GM18907 (cell line): Measurements from ENCODE around the gene DOCK3.
"Not testable (repeated sequence)": the region's sequence is repeated elsewhere in the genome, so short reads cannot be mapped to it uniquely, and the experiment has no call there.

Experiments used
- ATAC-seq: cut with Tn5 transposase; IDR thresholded peaks from one replicate; pipeline ENCODE4 v1.9.1; 2021; ENCODE audit warnings: mild to moderate bottlenecking, moderate library complexity; ENCODE audit not compliant: unreplicated experiment

Gene DOCK3

GRCh38 chr3:50673931-50674330, 796 bp upstream of the DOCK3 start:
- ATAC-seq, result no peak

GRCh38 chr3:50675179-50676030, 678 bp downstream of the DOCK3 start:
- ATAC-seq, result no peak

DNA sequence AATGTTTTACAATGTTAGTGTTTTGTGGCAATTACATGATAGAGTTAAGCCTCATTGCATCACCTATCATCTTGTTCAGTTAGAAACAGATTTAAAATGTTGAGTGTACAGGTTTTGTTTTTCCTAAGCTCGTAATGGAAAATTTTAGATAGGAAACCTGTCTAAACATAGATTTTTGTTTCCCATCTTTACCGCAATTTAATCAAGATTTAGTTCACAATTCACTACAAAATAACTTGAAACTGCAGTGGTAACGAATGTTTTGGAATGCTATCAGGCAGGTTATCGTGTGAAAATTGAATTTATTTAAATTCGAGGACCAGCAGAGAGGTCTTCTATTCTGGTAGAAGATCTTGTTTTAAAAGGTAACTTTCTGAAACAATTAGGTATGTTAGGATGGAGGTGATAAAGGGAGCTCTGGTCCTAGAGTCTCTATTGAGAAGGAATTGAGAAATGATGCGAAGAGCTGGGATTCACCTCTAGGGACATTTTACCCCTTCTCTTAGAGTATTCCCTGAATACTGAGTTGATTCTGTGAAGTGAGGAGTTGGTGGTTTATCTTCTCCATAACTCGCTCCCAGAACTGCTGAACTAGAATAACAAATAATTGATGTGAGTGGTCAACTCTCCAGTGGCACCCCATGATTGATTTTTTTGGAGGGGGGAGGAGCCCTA, 1.4 kb downstream of the DOCK3 start:
- no peak for ATAC-seq

GRCh38 chr3:50687127-50687751, 12.5 kb downstream of the DOCK3 start:
- no peak for ATAC-seq

GRCh38 chr3:50687916-50688315, 13.2 kb downstream of the DOCK3 start:
- ATAC-seq, result no peak

DNA sequence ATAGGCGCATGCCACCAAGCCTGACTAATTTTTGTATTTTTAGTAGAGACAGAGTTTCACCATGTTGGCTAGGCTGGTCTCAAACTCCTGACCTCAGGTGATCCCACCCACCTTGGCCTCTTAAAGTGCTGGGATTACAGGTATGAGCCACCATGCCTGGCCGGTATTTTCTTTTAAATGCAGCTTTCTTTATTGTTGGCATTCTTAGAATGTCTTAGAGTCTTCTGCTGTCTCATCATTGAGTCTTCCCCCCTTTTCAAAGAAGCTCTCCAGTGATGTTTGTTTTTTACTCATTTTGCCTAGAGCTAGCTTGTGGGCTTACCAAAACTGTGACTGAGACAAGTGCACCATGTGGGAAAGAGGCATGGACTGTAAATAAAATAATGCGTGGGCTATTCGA, 13.9 kb downstream of the DOCK3 start:
- not testable (repeated sequence) for ATAC-seq

GRCh38 chr3:50689558-50689957, 14.8 kb downstream of the DOCK3 start:
- no peak for ATAC-seq

GRCh38 chr3:50695031-50695430, 20.3 kb downstream of the DOCK3 start:
- no peak for ATAC-seq

- no peak for ATAC-seq
Observed at GRCh38 chr3:50696276-50696675, 21.5 kb downstream of the DOCK3 start.

GRCh38 chr3:50698269-50698668, 23.5 kb downstream of the DOCK3 start:
- no peak for ATAC-seq

DNA sequence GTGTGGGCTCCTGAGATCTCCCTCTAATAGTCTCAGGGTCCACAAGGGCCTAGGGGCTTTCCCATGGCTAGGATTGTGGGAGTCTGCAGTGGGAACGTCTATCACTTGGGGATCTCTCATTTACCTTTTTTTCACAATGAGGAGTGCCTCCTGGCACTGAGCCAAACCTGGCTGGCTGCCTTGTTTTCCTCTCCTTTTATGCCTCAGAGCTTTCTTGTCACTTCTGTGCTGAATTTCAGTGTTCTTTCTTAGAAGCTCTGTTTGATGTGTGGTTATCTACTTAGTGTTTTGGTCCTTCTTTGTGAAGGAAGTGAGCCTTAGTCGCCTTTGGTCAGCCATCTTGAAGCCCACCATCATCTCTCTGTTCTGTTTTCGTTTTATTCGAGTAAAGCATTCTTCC, 33.9 kb downstream of the DOCK3 start:
- no peak for ATAC-seq

DNA sequence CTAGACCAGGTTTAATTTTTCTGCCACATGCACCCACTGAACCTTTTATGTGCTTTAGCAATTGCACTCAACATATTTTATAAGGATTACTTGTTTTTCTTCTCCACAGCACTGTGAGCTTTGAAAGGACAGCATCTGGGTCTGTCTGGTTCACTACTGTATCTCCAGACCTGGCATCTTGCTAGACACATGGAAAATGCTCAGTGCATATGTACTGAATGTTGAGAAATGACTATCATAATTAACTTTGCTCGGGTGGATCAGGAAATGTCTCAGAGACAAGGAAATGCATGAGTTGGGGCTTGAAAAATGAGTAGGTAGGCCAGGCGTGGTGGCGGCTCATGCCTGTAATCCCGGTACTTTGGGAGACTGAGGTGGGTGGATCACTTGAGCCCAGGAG, 40.2 kb downstream of the DOCK3 start:
- no peak for ATAC-seq

- ATAC-seq, result no peak
Observed at GRCh38 chr3:50724831-50725230, 50.1 kb downstream of the DOCK3 start.

GRCh38 chr3:50734985-50735384, 60.3 kb downstream of the DOCK3 start:
- ATAC-seq, result no peak

DNA sequence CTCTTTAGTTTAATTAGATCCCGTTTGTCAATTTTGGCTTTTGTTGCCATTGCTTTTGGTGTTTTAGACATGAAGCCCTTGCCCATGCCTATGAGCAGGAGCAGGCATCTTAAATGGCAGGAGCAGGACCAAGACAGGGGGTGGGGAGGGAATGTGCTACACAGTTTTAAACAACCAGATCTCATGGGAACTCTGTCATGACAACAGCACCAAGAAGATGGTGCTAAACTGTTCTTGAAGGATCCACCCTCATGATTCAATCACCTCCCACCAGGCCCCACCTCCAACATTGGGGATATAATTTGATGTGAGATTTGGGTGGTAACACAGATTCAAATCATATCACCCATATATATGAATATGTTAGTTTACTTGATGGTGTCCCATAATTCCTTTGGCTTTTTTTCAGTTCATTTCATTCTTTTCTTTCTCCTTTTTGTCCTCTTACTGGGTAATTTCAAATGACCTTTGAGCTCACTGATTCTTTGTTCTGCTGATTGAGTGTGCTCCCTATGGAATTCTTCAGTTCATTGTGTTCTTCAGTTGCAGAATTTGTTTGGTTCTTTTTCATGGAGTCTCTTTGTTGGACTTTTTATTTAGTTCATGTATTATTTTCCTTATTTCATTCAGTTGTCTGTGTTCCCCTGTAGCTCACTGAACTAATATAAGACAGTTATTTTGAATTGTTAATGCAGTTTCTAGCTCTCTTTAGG, 62.6 kb downstream of the DOCK3 start:
- no peak for ATAC-seq

DNA sequence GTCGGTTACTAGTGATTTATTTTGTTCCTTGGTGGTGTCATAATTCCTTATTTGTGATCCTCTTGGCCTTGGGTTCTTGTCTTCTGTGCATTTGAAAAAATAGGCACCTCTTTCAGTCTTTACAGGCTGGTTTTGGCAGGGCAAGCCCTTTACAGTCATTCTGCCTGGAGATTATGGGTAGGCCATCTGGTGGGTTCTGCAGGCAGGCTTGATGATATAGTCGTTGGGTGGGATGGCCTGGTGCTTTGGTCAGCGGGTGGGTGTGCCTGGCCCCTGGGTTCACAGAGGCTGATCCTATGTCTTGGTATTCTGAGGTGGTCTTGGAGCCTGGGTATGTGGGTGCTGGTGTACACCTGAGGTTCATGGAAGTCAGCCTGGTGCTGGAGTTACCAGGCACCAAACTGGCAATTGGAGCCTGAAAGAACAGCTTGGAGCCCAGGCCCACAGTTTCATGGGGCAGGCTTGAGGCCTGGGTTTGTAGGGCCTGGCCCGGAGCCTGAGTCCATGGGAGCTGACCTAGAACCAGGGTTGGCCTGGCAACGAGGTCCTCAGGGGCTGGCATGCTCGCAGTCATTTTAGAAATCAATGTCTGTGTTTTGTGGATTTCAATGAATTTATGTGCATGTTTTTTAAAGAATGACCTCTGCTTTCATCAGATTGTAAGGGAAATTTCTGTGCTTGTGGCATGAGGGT, 63.3 kb downstream of the DOCK3 start:
- ATAC-seq, result no peak

GRCh38 chr3:50743643-50744042, 68.9 kb downstream of the DOCK3 start:
- ATAC-seq, result no peak

DNA sequence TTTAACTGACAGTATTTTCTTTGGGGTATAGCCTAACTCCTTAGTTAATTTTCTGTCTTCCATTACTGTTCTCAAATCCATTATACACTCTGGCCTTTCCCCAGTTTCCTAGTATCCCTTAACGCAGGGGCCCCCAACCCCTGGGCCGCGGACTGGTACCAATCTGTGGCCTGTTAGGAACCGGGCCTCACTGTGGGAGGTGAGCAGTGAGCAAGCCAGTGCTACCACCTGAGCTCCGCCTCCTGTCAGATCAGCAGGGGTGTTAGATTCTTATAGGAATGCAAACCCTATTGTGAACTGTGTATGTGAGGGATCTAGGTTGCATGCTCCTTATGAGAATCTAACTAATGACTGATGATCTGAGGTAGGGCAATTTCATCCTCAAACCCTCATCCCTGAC, 75.1 kb downstream of the DOCK3 start:
- ATAC-seq, result no peak

- no peak for ATAC-seq
Observed at GRCh38 chr3:50759015-50759414, 84.3 kb downstream of the DOCK3 start.

GRCh38 chr3:50777680-50778079, 103.0 kb downstream of the DOCK3 start:
- ATAC-seq, result no peak

DNA sequence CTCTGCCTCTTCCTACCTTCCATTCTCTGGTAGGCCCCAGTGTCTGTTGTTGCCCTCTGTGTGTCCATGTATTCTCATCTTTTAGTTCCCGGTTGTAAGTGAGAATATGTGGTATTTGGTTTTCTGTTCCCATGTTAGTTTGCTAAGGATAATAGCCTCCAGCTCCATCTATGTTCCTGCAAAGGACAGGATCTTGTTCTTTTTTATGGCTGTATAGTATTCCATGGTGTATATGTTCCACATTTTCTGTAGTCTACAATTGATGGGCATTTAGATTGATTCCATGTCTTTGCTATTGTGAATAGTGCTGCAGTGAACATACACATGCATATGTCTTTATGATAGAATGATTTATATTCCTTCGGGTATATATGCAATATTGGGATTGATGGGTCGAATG, 107.0 kb downstream of the DOCK3 start:
- not testable (repeated sequence) for ATAC-seq
